HG02884 (cell line): ENCODE results near the gene RABL3.
"Not testable (repeated sequence)": the region's sequence is repeated elsewhere in the genome, so short reads cannot be mapped to it uniquely, and the experiment has no call there.

ENCODE experiments used
- ATAC-seq: cut with Tn5 transposase; IDR thresholded peaks from one replicate; pipeline ENCODE4 v1.9.1; 2021; ENCODE audit warnings: mild to moderate bottlenecking, moderate library complexity; ENCODE audit not compliant: unreplicated experiment

The RABL3 gene

DNA sequence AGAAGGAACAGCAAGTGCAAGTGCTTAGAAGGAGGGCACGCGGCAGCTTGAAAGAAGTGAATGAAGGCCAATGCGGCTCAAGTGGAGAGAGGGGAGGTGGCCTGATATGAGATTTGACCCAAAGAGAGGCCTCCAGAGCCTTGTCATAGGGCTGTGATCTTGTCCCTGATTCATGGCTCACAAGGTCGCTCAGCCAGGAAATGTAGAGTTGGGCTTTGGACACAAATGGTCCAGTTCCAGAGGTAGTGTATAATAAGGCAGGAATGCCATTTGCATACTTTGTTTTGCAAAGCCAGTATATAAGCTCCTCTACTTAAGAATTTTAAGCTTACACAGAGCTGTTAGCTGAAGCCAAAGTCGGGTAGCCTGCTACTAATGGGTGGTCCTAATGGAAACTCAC, 94.0 kb downstream of the RABL3 start:
- ATAC-seq: no peak

GRCh38 chr3:120646771-120647432, 95.4 kb downstream of the RABL3 start:
- ATAC-seq: no peak

- ATAC-seq: no peak
Measured at GRCh38 chr3:120645083-120645845, 97.1 kb downstream of the RABL3 start.

DNA sequence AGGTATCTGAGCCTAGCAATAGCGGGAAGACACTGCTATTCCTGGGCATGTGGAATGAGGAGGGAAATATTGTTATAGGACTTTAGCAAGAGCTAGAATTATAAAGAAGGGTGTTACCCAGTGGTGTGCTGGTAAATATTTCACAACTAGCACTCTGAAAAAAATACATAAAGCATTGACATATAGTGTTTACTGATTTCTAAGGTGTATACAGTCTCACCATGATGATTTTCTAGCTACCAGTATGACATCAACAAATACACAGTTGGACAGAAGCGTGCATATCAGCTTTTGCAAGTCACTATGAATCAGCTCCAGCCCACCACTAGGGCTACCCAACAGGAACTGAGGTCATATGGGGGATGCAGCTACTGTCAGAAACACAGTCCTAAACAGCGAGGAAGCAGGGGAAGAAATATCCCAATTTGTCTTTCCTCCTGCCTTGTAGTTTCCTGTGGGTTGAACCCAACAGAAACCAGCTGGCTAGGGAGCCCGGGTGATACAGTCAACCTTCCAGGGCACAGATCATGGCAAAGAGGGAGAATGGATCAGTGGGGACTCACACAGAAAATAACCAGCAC, 99.9 kb downstream of the RABL3 start:
- no peak for ATAC-seq

GRCh38 chr3:120641696-120642246, 100.5 kb downstream of the RABL3 start:
- no peak for ATAC-seq

- no peak for ATAC-seq
Measured at GRCh38 chr3:120640231-120640630, 102.1 kb downstream of the RABL3 start.

DNA sequence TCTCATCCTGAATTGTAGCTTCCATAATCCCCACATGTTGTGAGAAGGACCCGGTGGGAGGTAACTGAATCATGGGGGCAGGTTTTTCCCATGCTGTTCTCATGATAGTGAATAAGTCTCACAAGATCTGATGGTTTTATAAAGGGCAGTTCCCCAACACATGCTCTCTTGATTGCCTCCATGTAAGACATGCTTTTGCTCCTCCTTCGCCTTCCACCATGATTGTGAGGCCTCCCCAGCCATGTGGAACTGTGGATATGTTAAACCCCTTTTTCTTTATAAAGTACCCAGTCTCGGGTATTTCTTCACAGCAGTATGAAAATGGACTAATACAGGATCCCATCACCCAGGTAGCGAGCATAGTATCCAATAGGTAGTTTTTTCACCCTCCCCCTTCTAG, 103.5 kb downstream of the RABL3 start:
- ATAC-seq: not testable (repeated sequence)

- ATAC-seq: no peak
Measured at GRCh38 chr3:120637851-120638559, 104.3 kb downstream of the RABL3 start.

GRCh38 chr3:120636795-120637401, 105.4 kb downstream of the RABL3 start:
- ATAC-seq: no peak
